IPS-15b (cell line): ENCODE measurements around the gene NAGPA.

Experiments used
- H3K27me3 ChIP-seq: one replicate; pipeline ENCODE4 v1.6.1; 2013; ENCODE audit warnings: low read length; ENCODE audit not compliant: control insufficient read depth, insufficient read depth
- H3K36me3 ChIP-seq: one replicate; pipeline ENCODE4 v1.6.1; 2013; ENCODE audit warnings: low read length; ENCODE audit not compliant: control insufficient read depth, insufficient read depth
- H3K4me1 ChIP-seq: one replicate; pipeline ENCODE4 v1.6.1; 2013; ENCODE audit warnings: mild to moderate bottlenecking, low read length; ENCODE audit not compliant: control insufficient read depth, insufficient read depth
- H3K4me3 ChIP-seq: one replicate; pipeline ENCODE4 v1.5.1; 2013; ENCODE audit warnings: low read depth, low read length
- H3K9ac ChIP-seq: one replicate; pipeline ENCODE4 v1.6.1; 2013; ENCODE audit warnings: low read depth, mild to moderate bottlenecking, low read length
- H3K9me3 ChIP-seq: one replicate; pipeline ENCODE4 v1.6.1; 2013; ENCODE audit warnings: mild to moderate bottlenecking, low read length; ENCODE audit not compliant: control insufficient read depth, insufficient read depth

The NAGPA gene

GRCh38 chr16:5020551-5020950 is 13.2 kb downstream of the NAGPA start:
- Histone ChIP-seq H3K4me1 (no peaks in the 10 kb centered on the region), H3K4me3 (no peak overlapping the region), H3K36me3 (peaks cover 3% of the 10 kb centered on the region), H3K9me3 (no peaks in the 10 kb centered on the region), H3K27me3 (no peaks in the 10 kb centered on the region), H3K9ac (no peak overlapping the region)

DNA sequence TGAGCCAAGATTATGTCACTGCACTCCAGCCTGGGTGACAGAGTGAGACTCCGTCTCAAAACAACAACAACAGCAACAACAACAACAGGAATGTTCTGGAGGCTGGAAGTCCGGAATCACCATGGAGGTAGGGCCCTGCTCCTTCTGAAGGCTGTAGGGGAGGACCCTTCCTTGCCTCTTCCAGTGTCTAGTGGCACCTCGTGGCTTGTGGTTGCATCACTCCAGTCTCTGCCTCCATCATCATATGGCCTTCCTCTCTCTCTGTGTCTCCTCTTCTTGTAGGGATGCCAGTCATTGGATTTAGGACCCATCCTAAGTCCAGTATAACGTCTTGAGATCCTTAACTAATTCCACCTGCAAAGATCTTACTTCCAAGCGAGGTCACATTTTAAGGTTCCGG is 14.0 kb downstream of the NAGPA start:
- no peak overlapping the region for H3K9ac ChIP-seq
- H3K4me3 ChIP-seq, result no peak overlapping the region
- H3K4me1 ChIP-seq, result no peaks in the 10 kb centered on the region
- no peaks in the 10 kb centered on the region for H3K9me3 ChIP-seq
- H3K27me3 ChIP-seq, result no peaks in the 10 kb centered on the region
- H3K36me3 ChIP-seq, result no peaks in the 10 kb centered on the region

DNA sequence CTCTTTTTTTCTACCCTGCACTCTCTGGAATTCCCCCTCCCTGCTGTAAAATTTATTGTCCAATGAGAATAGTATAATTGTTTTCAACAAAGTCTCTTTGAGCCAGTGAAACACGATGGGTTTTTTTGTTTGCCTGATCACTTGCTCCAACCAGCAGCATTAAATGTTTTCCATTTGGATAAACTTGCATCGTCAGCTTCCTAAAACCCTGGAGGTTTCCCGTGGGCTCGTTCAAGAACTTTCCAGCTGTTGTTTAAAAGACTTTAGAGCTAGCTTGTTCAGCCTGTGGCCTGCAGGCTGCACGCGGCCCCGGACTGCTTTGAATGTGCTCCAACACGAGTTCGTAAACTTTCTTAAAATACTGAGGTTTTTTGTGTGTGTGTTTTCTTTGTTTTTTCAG is 14.9 kb downstream of the NAGPA start:
- H3K27me3 ChIP-seq, result no peaks in the 10 kb centered on the region
- H3K36me3 ChIP-seq, result no peaks in the 10 kb centered on the region
- no peak overlapping the region for H3K4me3 ChIP-seq
- H3K9ac ChIP-seq, result no peak overlapping the region
- H3K4me1 ChIP-seq, result no peaks in the 10 kb centered on the region
- no peaks in the 10 kb centered on the region for H3K9me3 ChIP-seq

DNA sequence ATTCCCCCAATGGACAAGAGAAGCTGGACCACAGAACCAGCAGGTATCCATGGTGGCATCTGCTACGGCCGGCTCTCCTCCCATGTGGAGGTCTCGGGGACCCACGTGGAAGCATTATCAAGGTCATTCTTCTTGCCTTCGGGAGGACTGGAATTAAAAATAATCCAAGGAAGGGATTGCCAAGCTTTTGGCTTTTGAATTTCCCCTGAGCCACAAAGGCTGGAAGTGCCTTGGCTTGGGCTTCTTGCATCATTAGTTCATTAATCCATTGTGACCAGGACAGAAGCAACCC is 16.1 kb downstream of the NAGPA start:
- no peaks in the 10 kb centered on the region for H3K27me3 ChIP-seq
- no peak overlapping the region for H3K4me3 ChIP-seq
- no peaks in the 10 kb centered on the region for H3K9me3 ChIP-seq
- H3K4me1 ChIP-seq, result no peaks in the 10 kb centered on the region
- no peak overlapping the region for H3K9ac ChIP-seq
- no peaks in the 10 kb centered on the region for H3K36me3 ChIP-seq

- H3K36me3 ChIP-seq, result no peaks in the 10 kb centered on the region
- H3K27me3 ChIP-seq, result no peaks in the 10 kb centered on the region
- H3K4me3 ChIP-seq, result no peak overlapping the region
- no peaks in the 10 kb centered on the region for H3K9me3 ChIP-seq
- H3K4me1 ChIP-seq, result no peaks in the 10 kb centered on the region
- no peak overlapping the region for H3K9ac ChIP-seq
Measured at GRCh38 chr16:5016967-5017677, 16.6 kb downstream of the NAGPA start.

DNA sequence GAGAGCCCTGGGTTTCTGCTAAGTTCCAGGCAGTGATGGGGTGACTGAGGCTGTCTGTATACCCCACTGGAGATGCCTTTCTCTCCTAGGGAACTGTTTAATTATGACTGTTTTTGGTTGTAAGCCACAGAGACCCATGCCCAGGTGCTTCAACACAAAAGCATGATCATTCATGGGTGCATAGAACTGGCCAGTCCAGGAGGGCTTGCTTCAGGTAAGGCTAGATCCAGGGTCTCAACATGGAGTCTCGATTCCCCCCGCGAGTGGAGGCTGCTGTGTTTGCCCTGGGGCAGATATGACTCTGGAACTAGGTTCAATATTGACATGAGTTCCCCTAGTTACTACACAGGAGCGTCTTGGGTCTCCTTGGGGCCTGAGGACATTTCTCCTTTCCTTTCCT is 17.8 kb downstream of the NAGPA start:
- Histone ChIP-seq H3K27me3 (no peaks in the 10 kb centered on the region), H3K9me3 (no peaks in the 10 kb centered on the region), H3K4me3 (no peak overlapping the region), H3K9ac (no peak overlapping the region), H3K36me3 (no peaks in the 10 kb centered on the region), H3K4me1 (peaks cover 3% of the 10 kb centered on the region)

DNA sequence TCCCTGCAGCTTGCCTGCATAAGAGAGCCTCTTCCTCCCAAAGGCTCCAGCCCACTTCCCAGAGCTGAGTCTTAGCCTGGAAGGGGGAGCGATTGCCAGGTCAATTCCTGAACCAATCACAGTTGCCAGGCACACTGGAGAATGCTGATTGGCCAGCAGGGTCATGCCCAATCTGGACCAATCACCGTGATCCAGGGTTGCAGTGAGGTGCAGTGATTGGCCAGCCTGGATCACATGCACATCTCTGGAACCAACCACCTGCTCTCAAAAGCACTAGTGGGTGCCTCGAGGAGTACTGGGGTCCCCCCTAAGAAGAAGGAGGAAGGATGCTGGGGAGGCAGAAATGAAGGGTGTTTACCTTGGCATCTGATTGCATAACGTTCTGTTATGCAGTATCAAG is 18.4 kb downstream of the NAGPA start:
- Histone ChIP-seq H3K9me3 (no peaks in the 10 kb centered on the region), H3K4me1 (peaks cover 3% of the 10 kb centered on the region), H3K36me3 (no peaks in the 10 kb centered on the region), H3K9ac (no peak overlapping the region), H3K27me3 (no peaks in the 10 kb centered on the region), H3K4me3 (no peak overlapping the region)

DNA sequence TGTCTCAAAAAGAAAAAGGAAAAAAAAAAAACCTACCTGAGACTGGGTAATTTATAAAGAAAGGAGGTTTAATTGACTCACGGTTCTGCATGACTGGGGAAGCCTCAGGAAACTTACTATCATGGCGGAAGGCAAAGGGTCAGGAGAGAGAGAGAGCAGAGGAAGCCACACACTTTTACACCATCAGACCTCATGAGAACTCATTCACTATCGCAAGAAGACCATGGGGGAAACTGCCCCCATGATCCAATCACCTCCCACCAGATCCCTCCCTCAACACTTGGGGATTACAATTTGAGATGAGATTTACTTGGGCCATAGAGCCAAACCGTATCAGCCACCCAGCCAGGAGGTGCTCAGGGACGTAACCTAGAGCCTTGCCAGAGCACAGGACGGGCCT is 20.8 kb downstream of the NAGPA start:
- H3K36me3 ChIP-seq, result no peaks in the 10 kb centered on the region
- peaks cover 3% of the 10 kb centered on the region for H3K4me1 ChIP-seq
- no peak overlapping the region for H3K4me3 ChIP-seq
- H3K27me3 ChIP-seq, result no peaks in the 10 kb centered on the region
- H3K9ac ChIP-seq, result no peak overlapping the region
- no peaks in the 10 kb centered on the region for H3K9me3 ChIP-seq

GRCh38 chr16:5011637-5012036 is 22.1 kb downstream of the NAGPA start:
- H3K27me3 ChIP-seq, result no peaks in the 10 kb centered on the region
- no peaks in the 10 kb centered on the region for H3K36me3 ChIP-seq
- no peak overlapping the region for H3K4me3 ChIP-seq
- peaks cover 3% of the 10 kb centered on the region for H3K4me1 ChIP-seq
- no peaks in the 10 kb centered on the region for H3K9me3 ChIP-seq
- H3K9ac ChIP-seq, result no peak overlapping the region

DNA sequence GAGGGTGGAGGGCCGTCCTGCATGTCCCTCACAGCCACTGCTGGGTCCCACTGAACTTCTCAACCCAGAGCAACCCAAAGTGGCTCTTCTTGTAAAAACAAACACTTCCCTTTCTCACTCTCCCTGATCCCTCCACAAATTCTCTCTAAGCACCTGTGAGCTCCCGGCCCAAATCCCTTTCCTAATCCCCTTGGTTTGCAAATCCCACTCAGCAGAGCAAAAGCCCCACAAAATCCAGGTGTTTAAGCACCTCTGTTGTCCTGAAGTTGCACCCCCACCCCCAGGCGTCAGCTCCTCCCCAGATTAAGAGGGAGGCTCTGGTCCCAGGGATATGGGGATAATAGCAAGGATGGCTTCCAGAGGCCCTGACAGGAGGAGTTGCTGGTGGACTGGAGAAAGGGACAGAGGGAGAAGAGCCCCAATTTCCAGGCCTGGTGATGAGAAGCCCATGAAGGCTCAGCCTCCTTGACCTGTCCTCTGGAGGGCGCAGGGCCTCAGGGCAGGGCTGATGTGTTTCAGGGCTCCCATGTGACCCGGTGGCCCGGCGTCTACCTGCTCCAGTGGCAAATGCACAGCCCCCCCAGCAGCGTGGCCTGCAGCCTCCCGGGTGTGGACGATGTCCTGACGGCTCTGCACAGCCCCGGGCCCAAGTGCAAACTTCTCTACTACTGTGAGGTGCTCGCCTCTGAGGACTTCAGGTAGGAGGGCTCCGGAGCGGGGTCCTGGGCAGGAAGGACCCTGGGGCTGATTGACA is 23.0 kb downstream of the NAGPA start:
- no peak overlapping the region for H3K9ac ChIP-seq

GRCh38 chr16:5008311-5008731 is 25.4 kb downstream of the NAGPA start:
- H3K27me3 ChIP-seq, result no peaks in the 10 kb centered on the region

More for the DNA sequence above, 23.0 kb downstream of the NAGPA start:
- H3K36me3 ChIP-seq, result no peaks in the 10 kb centered on the region
- no peaks in the 10 kb centered on the region for H3K9me3 ChIP-seq
- no peak overlapping the region for H3K4me3 ChIP-seq
- H3K27me3 ChIP-seq, result no peaks in the 10 kb centered on the region
- H3K4me1 ChIP-seq, result peaks cover 3% of the 10 kb centered on the region

GRCh38 chr16:5007256-5007655 is 26.5 kb downstream of the NAGPA start:
- H3K4me3 ChIP-seq, result no peak overlapping the region
- H3K9ac ChIP-seq, result no peak overlapping the region
- no peaks in the 10 kb centered on the region for H3K9me3 ChIP-seq
- H3K36me3 ChIP-seq, result no peaks in the 10 kb centered on the region
- H3K27me3 ChIP-seq, result no peaks in the 10 kb centered on the region
- H3K4me1 ChIP-seq, result peaks cover 3% of the 10 kb centered on the region

More at GRCh38 chr16:5008311-5008731, 25.4 kb downstream of the NAGPA start:
- H3K36me3 ChIP-seq, result no peaks in the 10 kb centered on the region
- no peak overlapping the region for H3K4me3 ChIP-seq
- H3K9me3 ChIP-seq, result no peaks in the 10 kb centered on the region
- H3K9ac ChIP-seq, result no peak overlapping the region
- peaks cover 3% of the 10 kb centered on the region for H3K4me1 ChIP-seq
